SKM-1 treated with dmso at 0.1 percent for 144 hours (cell line): Measurements from ENCODE around the gene SPACA5.
"Not testable (repeated sequence)": the region's sequence is repeated elsewhere in the genome, so short reads cannot be mapped to it uniquely, and the experiment has no call there.

Experiments used
- DNase-seq: peaks from one replicate; lab custom pipeline; 2025; ENCODE audit not compliant: unreplicated experiment; lab: John Stamatoyannopoulos, UW

Gene SPACA5

GRCh38 chrX:48021026-48021900 lies 14.5 kb downstream of the SPACA5 start:
- peak; percentile 64 for DNase-seq

- DNase-seq = no peak
Measured at GRCh38 chrX:48022100-48022499, 15.3 kb downstream of the SPACA5 start.

- DNase-seq = no peak
Measured at GRCh38 chrX:48022738-48023137, 15.9 kb downstream of the SPACA5 start.

- DNase-seq = peak; percentile 53
Measured at GRCh38 chrX:48025561-48025960, 18.8 kb downstream of the SPACA5 start.

GRCh38 chrX:48027545-48027944 lies 20.8 kb downstream of the SPACA5 start:
- DNase-seq = not testable (repeated sequence)

GRCh38 chrX:48028091-48028490 lies 21.3 kb downstream of the SPACA5 start:
- no peak for DNase-seq

- DNase-seq = no peak
Measured at GRCh38 chrX:48030237-48030636, 23.4 kb downstream of the SPACA5 start.

- DNase-seq = not testable (repeated sequence)
Measured at GRCh38 chrX:48030641-48031173, 23.9 kb downstream of the SPACA5 start.

GRCh38 chrX:48035891-48036290 lies 29.1 kb downstream of the SPACA5 start:
- no peak for DNase-seq

- DNase-seq = no peak
Measured at GRCh38 chrX:48043056-48043455, 36.3 kb downstream of the SPACA5 start.

- no peak for DNase-seq
Measured at GRCh38 chrX:48045410-48046311, 38.9 kb downstream of the SPACA5 start.

GRCh38 chrX:48046846-48047245 lies 40.1 kb downstream of the SPACA5 start:
- no peak for DNase-seq

GRCh38 chrX:48058621-48059295 lies 52.0 kb downstream of the SPACA5 start:
- DNase-seq = no peak

- no peak for DNase-seq
Measured at GRCh38 chrX:48059296-48059639, 52.5 kb downstream of the SPACA5 start.
